Lower leg skin (tissue), 4 donors: Measurements from ENCODE around the gene MLLT3. TPM values are rescaled to one million over a fixed set of nuclear protein-coding genes. Genes with fewer than 3 reads are reported as not detected.

Experiments
- DNase-seq, 2 donors: peaks; one replicate each; pipeline ENCODE4 v3.0.0-alpha.2; 2019; ENCODE audit warnings: low spot score in 2 of 2
- H3K4me3 ChIP-seq: fragments of 200-600 bp; sonication (generic); 2 replicates; pipeline ENCODE4 v1.5.1; 2017; ENCODE audit warnings: mild to moderate bottlenecking, low read depth; ENCODE audit not compliant: poor library complexity, severe bottlenecking
- POLR2A ChIP-seq, 2 donors: fragments of 450-650 bp; IDR thresholded peaks; one replicate each; pipeline ENCODE4 v1.6.1; 2016 to 2017; ENCODE audit warnings: antibody characterized with exemption in 2 of 2, mild to moderate bottlenecking in 1 of 2, moderate library complexity in 1 of 2
- WGBS, 2 donors: methylation state at CpG; one replicate each; pipeline ENCODE4 v1.1.5; 2018; 5-methylcytosine and 5-hydroxymethylcytosine counted together
- intact Hi-C: fragments of 100-400 bp; cut with DNase I; formaldehyde crosslinking; loops from one replicate; pipeline ENCODE4 v1.15.0; 2023; ENCODE audit warnings: low total_unique reads
- total RNA-seq, 4 donors: library from RNA; depleted of rRNA; stranded (reverse); fragments of >200 nt; gene quantifications; one replicate each; pipeline ENCODE4 v1.1.0, GENCODE V29; 2016
- TF ChIP-seq, protein P1 (sequence below), 3 donors: fragments of 450-650 bp; IDR thresholded peaks; one replicate each; pipeline ENCODE4 v1.5.1; 2016; ENCODE audit warnings: antibody characterized with exemption in 3 of 3, mild to moderate bottlenecking in 3 of 3, moderate library complexity in 2 of 3

Gene MLLT3
- total RNA-seq, 4 donors from 2014 or later, result 10.6 to 15.2 (median 12.5) TPM

DNA sequence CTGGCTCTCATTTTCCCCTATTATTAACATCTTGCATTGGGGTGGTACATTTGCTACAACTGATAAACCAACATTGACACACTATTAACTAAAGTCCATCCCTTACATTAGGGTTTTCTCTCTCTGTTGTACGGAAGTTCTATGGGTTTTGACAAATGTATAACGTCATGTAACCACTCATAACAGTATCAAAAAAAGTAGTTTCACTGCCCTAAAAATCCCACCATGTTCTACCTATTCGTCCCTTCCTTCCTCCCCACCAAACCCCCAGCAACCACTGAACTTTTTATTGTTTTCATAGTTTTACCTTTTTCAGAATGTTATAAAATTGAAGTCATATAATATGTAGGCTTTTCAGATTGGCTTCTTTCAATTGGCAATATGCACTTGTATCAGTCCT lies 40.1 kb downstream of the MLLT3 start:
- H3K4me3 ChIP-seq, result no peak overlapping the region
- no peak for DNase-seq
- intact Hi-C loops, result no loop called here
- WGBS, 2 donors, result 82 to 94% methylated on average over 3 of the region's 3 CpGs
- TF ChIP-seq, protein P1, sequence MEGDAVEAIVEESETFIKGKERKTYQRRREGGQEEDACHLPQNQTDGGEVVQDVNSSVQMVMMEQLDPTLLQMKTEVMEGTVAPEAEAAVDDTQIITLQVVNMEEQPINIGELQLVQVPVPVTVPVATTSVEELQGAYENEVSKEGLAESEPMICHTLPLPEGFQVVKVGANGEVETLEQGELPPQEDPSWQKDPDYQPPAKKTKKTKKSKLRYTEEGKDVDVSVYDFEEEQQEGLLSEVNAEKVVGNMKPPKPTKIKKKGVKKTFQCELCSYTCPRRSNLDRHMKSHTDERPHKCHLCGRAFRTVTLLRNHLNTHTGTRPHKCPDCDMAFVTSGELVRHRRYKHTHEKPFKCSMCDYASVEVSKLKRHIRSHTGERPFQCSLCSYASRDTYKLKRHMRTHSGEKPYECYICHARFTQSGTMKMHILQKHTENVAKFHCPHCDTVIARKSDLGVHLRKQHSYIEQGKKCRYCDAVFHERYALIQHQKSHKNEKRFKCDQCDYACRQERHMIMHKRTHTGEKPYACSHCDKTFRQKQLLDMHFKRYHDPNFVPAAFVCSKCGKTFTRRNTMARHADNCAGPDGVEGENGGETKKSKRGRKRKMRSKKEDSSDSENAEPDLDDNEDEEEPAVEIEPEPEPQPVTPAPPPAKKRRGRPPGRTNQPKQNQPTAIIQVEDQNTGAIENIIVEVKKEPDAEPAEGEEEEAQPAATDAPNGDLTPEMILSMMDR (IDR thresholded peaks at IDR 0.05), result no peak
- no peak for TF ChIP-seq POLR2A (IDR thresholded peaks at IDR 0.05)

- DNase-seq, result no peak
- TF ChIP-seq, protein P1 (IDR thresholded peaks at IDR 0.05), result no peak
- no peak for TF ChIP-seq POLR2A (IDR thresholded peaks at IDR 0.05)
- 40 to 44% methylated on average over 2 of the region's 2 CpGs for WGBS, 2 donors
- H3K4me3 ChIP-seq, result no peak overlapping the region
- intact Hi-C loops, result no loop called here
Observed at GRCh38 chr9:20580673-20581072, 41.6 kb downstream of the MLLT3 start.

DNA sequence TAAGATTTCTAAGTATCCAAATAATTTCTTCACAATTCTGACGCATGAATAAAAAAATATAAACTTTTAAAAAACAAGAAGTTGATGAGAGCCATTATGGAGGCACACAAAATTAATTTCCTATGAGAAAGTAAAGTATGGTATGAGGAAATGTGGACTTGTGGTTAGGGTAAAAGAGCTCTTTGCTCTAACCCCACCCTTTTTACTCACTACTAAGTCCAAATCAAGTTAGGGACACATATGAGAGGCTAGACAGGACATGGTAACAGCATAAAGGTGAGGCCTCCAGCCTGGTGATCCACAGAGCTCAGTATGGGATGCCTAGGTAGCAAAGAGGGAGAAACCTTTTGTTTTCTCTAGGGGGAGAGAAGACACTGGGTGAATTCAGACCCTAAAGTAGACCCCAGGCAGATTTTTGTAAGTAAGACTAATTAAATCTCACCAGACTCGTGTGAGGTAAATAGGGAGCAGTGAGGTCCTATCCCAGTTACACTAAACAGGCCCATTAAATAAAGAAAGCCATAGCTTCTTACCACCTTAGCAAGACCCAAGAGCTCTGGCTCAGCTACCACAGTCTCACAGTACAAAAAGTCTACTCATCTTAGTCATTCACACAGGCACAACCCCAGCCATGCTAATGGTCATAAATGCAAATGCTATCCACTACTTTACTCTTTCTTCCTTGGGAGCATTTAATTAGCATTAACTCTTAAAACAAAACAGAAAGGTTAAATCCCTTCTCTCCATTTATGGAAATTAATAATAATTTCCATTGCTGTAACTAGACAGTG lies 42.6 kb downstream of the MLLT3 start:
- WGBS, 2 donors, result 89% methylated on average over 2 of the region's 2 CpGs
- no peak for DNase-seq
- intact Hi-C loops, result no loop called here
- H3K4me3 ChIP-seq, result no peak overlapping the region
- TF ChIP-seq POLR2A (IDR thresholded peaks at IDR 0.05), result no peak
- TF ChIP-seq, protein P1 (IDR thresholded peaks at IDR 0.05), result no peak

GRCh38 chr9:20573023-20573422 lies 49.3 kb downstream of the MLLT3 start:
- no peak overlapping the region for H3K4me3 ChIP-seq
- intact Hi-C loops, result no loop called here
- TF ChIP-seq, protein P1 (IDR thresholded peaks at IDR 0.05), result no peak
- TF ChIP-seq POLR2A (IDR thresholded peaks at IDR 0.05), result no peak
- no peak for DNase-seq
- 90% methylated on average over 4 of the region's 4 CpGs for WGBS, 2 donors

DNA sequence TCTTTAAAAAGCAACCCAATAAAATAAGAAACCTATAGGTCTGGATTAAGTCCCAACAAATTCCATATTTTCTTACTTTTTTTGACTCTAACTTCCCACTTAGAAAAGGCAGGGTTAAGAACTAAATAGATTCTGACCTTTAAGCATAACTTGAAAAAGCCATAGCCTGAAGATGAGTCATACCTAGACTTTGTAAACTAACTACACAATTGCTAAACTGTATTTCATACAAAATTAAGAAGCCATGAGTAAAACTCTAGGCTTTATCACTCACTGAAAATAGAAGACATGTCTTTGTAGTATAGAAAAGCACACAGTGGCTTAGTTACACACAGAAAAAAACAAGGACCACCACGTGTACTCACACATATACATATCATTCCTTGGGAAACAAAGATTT lies 51.5 kb downstream of the MLLT3 start:
- H3K4me3 ChIP-seq, result no peak overlapping the region
- TF ChIP-seq POLR2A (IDR thresholded peaks at IDR 0.05), result no peak
- TF ChIP-seq, protein P1 (IDR thresholded peaks at IDR 0.05), result no peak
- DNase-seq, result no peak
- intact Hi-C loops, result no loop called here
- WGBS, 2 donors, result 83 to 84% methylated on average over 1 of the region's 1 CpG

GRCh38 chr9:20570087-20570486 lies 52.2 kb downstream of the MLLT3 start:
- 56 to 62% methylated on average over 1 of the region's 1 CpG for WGBS, 2 donors
- intact Hi-C loops, result no loop called here

More at GRCh38 chr9:20570087-20570486, 52.2 kb downstream of the MLLT3 start:
- TF ChIP-seq, protein P1 (IDR thresholded peaks at IDR 0.05), result no peak
- no peak for TF ChIP-seq POLR2A (IDR thresholded peaks at IDR 0.05)
- no peak overlapping the region for H3K4me3 ChIP-seq
- no peak for DNase-seq
